ENCODE data around the gene IL4.

The IL4 gene

GRCh38 chr5:132679166-132679565 is 5.4 kb downstream of the IL4 start:
- POLR2A ChIA-PET (ENCODE audit: low non-redundant PET) = no interaction called here
- CTCF ChIA-PET = interaction anchor here (0.5 to 0.7 kb wide), 2 partner anchors 76 to 157 kb away, joined by 3 read pairs; no protein-coding TSS in a partner anchor
- TF ChIP-seq CTCF (conservative IDR thresholded peaks at IDR 0.05; ENCODE audit: low read depth) = no peak

GRCh38 chr5:132679717-132680380 is 6.1 kb downstream of the IL4 start:
- H3K27ac ChIP-seq = no peak overlapping the region
- DNase-seq (ENCODE audit: low spot score) = no peak
- ChIA-PET POLR2A (ENCODE audit: low non-redundant PET) (no interaction called here), CTCF (interaction anchor here (0.5 to 0.6 kb wide), 2 partner anchors 24 to 158 kb away, joined by 3 to 4 read pairs; no protein-coding TSS in a partner anchor)
- no peak for TF ChIP-seq CTCF (conservative IDR thresholded peaks at IDR 0.05; ENCODE audit: low read depth)

More at GRCh38 chr5:132679166-132679565, 5.4 kb downstream of the IL4 start:
- no peak for DNase-seq (ENCODE audit: low spot score)
- H3K27ac ChIP-seq = no peak overlapping the region

DNA sequence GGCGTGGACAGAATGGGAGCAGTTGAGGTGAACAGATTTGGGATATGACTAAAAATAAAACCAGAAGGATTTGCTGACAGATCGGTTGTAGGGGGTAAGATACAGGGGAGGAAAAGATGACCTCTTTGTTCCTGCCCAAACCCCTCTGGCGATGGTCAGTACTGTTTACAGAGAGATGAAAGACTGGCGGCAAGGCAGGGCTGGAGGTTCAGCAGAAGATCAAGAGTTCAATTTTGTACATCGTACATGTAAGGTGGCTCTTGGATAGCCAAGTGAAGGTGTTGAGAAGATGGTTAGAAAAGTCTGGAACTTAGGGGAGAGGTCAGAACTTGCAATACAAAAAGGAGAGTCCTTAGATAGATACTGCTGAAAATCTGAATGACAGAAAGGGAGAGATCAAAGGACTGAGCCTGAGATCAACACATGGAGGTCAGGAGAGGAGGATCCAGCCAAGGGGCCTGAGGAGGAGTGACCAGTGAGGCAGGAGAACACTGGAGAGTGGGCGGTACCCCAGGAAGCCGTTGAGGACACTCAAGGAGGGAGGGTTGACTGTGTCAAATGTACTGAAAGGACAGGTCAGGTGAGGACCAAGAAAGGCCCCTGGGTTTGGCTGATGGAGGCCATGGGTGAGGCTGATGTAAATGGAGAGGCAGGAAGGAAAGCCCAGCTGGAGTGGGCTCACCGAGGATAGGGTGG is 7.1 kb downstream of the IL4 start:
- DNase-seq (ENCODE audit: low spot score) = no peak
- ChIA-PET POLR2A (ENCODE audit: low non-redundant PET) (no interaction called here), CTCF (no interaction called here)
- TF ChIP-seq CTCF (conservative IDR thresholded peaks at IDR 0.05; ENCODE audit: low read depth) = no peak
- no peak overlapping the region for H3K27ac ChIP-seq

- no peak overlapping the region for H3K27ac ChIP-seq
- POLR2A ChIA-PET (ENCODE audit: low non-redundant PET) = no interaction called here
- no peak for DNase-seq (ENCODE audit: low spot score)
- CTCF ChIA-PET = no interaction called here
- TF ChIP-seq CTCF (conservative IDR thresholded peaks at IDR 0.05; ENCODE audit: low read depth) = no peak
Observed at GRCh38 chr5:132681476-132681831, 7.7 kb downstream of the IL4 start.

- CTCF ChIA-PET = interaction anchor here (0.6 kb wide), 1 partner anchor 1665 kb away, joined by 3 read pairs; no protein-coding TSS in a partner anchor
Observed at GRCh38 chr5:132681983-132682382, 8.2 kb downstream of the IL4 start.

GRCh38 chr5:132684491-132684890 is 10.7 kb downstream of the IL4 start:
- POLR2A ChIA-PET (ENCODE audit: low non-redundant PET) = no interaction called here
- no peak overlapping the region for H3K27ac ChIP-seq
- CTCF ChIA-PET = interaction anchor here (0.6 kb wide), 2 partner anchors 51 to 785 kb away, joined by 3 read pairs; no protein-coding TSS in a partner anchor
- TF ChIP-seq CTCF (conservative IDR thresholded peaks at IDR 0.05; ENCODE audit: low read depth) = no peak
- no peak for DNase-seq (ENCODE audit: low spot score)

More at GRCh38 chr5:132681983-132682382, 8.2 kb downstream of the IL4 start:
- POLR2A ChIA-PET (ENCODE audit: low non-redundant PET) = no interaction called here
- no peak for TF ChIP-seq CTCF (conservative IDR thresholded peaks at IDR 0.05; ENCODE audit: low read depth)
- no peak overlapping the region for H3K27ac ChIP-seq
- no peak for DNase-seq (ENCODE audit: low spot score)
